C4-2B (cell line): Measurements from ENCODE around the gene ZNF184.
A peak's percentile ranks its signal among the peaks of the same experiment; 100 is the strongest.

Experiments used
- H3K27ac ChIP-seq: fragments of 450-650 bp; 2 replicates; pipeline ENCODE4 v1.5.1; 2017
- CTCF ChIP-seq: fragments of 450-650 bp; conservative IDR thresholded peaks from 2 replicates; pipeline ENCODE4 v1.5.1; 2017; ENCODE audit warnings: mild to moderate bottlenecking
- ZFX ChIP-seq: fragments of 450-650 bp; IDR thresholded peaks from 2 replicates; pipeline ENCODE4 v1.6.1; 2017

Gene ZNF184

GRCh38 chr6:27415898-27416297, 57.0 kb downstream of the ZNF184 start:
- H3K27ac ChIP-seq: no peak overlapping the region
- no peak for TF ChIP-seq ZFX
- TF ChIP-seq CTCF: no peak

DNA sequence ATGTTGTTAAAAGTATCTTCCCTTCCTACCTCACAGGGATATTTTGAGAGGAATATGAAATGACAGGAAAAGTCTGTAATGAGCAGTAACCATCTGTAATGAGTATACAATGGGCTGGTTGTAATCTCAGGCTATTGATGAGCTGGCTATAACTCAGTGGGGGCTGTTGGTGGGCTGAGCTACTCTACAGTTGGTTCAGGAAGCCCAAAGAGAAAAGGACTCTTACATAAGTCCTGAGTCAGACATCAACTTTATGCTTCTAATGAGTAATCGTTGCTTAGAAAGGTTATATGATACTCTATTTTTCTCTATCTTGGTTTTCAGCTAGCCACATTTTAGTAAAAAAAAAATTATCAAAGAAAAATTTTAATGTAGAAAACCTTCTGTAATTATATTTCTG, 57.9 kb downstream of the ZNF184 start:
- TF ChIP-seq CTCF: no peak
- TF ChIP-seq ZFX: no peak
- H3K27ac ChIP-seq: no peak overlapping the region

DNA sequence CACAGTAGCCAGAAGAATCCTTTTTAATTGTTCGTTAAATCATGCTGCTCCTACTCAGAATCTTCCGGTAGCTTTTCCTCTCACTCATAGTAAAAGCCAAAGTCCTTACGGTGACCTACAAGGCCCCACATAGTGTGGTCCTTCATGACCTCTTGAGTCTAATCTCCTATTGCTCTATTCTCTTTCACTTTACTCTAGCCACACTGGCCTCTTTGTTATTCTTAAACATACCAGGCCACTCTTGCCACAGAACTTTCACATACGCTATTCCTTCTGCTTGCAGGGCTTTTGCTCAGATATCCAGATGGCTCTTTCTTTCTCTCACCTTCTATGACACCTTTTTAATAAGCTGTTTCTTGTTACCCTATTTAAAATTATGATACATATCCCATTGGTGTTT, 58.6 kb downstream of the ZNF184 start:
- H3K27ac ChIP-seq: no peak overlapping the region
- no peak for TF ChIP-seq CTCF
- no peak for TF ChIP-seq ZFX

DNA sequence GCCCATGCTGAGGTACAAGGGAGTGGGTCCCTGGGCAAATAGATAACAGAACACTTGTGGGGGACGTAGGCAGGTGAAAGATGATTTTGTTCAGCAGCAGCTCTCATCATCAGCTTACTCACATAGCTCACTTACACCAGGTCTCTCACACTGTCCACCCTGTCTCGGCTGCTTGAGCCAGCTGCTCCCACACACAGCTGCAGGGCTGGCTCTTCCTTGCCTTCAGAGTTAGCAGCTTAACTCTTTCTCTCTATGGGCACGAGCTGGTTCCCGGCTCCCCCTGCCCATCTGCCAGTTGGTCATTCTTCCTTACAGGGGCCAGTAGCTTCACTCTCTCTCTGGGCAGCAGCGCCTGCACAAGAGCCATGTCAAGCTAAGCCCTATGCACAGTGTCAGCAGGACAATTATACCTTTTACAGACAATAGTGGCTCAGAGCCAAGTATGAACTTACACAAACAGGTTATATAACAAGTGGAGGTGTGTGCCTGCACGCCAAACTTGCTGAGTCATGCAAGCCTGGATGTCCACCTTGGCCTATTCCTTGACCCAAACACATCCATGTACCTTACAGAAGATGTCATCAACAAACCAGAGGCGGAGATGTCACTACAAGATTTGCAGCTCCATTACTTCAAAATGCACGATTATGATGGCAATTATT, 65.6 kb downstream of the ZNF184 start:
- no peak for TF ChIP-seq ZFX
- 0 out of 2 replicates have a peak overlapping the region, but pooled peaks have one; percentile 8 for H3K27ac ChIP-seq

GRCh38 chr6:27406085-27406484, 66.8 kb downstream of the ZNF184 start:
- TF ChIP-seq CTCF: no peak
- no peak for TF ChIP-seq ZFX

GRCh38 chr6:27400877-27401642, 71.8 kb downstream of the ZNF184 start:
- no peak for TF ChIP-seq ZFX
- no peak for TF ChIP-seq CTCF
- H3K27ac ChIP-seq: no peak overlapping the region

More at GRCh38 chr6:27406085-27406484, 66.8 kb downstream of the ZNF184 start:
- no peak overlapping the region for H3K27ac ChIP-seq
